Esophagus (tissue), 2 donors: ENCODE data around the gene OR6C76. TPM values are rescaled to one million over a fixed set of nuclear protein-coding genes. Genes with fewer than 3 reads are reported as not detected.
"Not testable (repeated sequence)": the region's sequence is repeated elsewhere in the genome, so short reads cannot be mapped to it uniquely, and the experiment has no call there.

Experiments
- H3K27ac ChIP-seq, 2 donors: one replicate each; pipeline ENCODE4 v1.5.1; 2013; ENCODE audit warnings: low read depth in 2 of 2, mild to moderate bottlenecking in 2 of 2, inconsistent platforms in 1 of 2, low read length in 1 of 2, moderate library complexity in 1 of 2
- H3K27me3 ChIP-seq, 2 donors: one replicate each; pipeline ENCODE4 v1.6.1; 2013; ENCODE audit warnings: low read length in 2 of 2, control low read depth in 1 of 2, mild to moderate bottlenecking in 1 of 2; ENCODE audit not compliant: insufficient read depth in 2 of 2, control insufficient read depth in 1 of 2
- H3K36me3 ChIP-seq, 2 donors: one replicate each; pipeline ENCODE4 v1.6.1; 2013; ENCODE audit warnings: low read length in 1 of 2; ENCODE audit not compliant: control insufficient read depth in 2 of 2, insufficient read depth in 2 of 2
- H3K4me1 ChIP-seq, 2 donors: one replicate each; pipeline ENCODE4 v1.6.1; 2013; ENCODE audit warnings: low read length in 1 of 2; ENCODE audit not compliant: control insufficient read depth in 2 of 2, insufficient read depth in 2 of 2
- H3K4me3 ChIP-seq, 2 donors: one replicate each; pipeline ENCODE4 v1.5.1; 2013; ENCODE audit warnings: low read length in 2 of 2, mild to moderate bottlenecking in 2 of 2, low read depth in 1 of 2, moderate library complexity in 1 of 2
- H3K9me3 ChIP-seq, 2 donors: one replicate each; pipeline ENCODE4 v1.6.1; 2013; ENCODE audit warnings: mild to moderate bottlenecking in 2 of 2, low read depth in 1 of 2, low read length in 1 of 2, moderate library complexity in 1 of 2; ENCODE audit not compliant: control insufficient read depth in 2 of 2, insufficient read depth in 1 of 2
- WGBS, 2 donors: extraction: QIAGEN DNeasy Blood & Tissue Kit; methylation state at CpG; one replicate each; pipeline ENCODE4 v1.1.7; 2013; 5-methylcytosine and 5-hydroxymethylcytosine counted together
- polyA plus RNA-seq, 2 donors: library from polyadenylated mRNA; stranded (reverse); fragments of 200-250 nt; gene quantifications; one replicate each; pipeline ENCODE4 v1.2.3, GENCODE V29; 2013
- donor health status: healthy with polysubstance abuse.
- donor health status: Bipolar disorder and iron deficiency.

Gene OR6C76
- not detected for polyA plus RNA-seq

DNA sequence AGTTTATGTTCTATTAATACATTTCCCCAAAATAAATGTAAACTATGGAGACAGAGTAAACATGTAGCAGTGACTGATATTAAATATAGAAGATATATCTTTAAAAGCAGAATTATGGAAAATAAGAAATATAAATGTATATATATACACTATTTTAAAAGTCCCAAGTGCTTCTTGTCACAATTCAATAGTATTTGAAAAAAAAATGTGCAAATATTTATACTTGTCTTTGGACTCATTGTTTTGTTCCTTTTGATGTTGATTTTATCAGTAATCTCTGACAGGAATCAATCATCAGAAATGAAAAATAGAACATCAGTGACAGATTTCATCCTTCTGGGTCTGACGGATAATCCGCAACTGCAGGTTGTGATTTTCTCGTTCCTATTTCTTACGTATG lies at the start of gene OR6C76:
Gene OR6C76 (plus strand): TSS at position 301 of the 400 bp plus-strand sequence. CDS start 0 bp downstream, at position 301.
- Histone ChIP-seq H3K36me3 (no peaks in the 10 kb centered on the region), H3K9me3 (no peaks in the 10 kb centered on the region), H3K27ac (no peak within 1 kb of the TSS), H3K4me1 (no peaks in the 10 kb centered on the region), H3K27me3 (no peaks in the 10 kb centered on the region), H3K4me3 (no peak within 1 kb of the TSS)
- WGBS, 2 donors = 62 to 69% methylated on average over 4 of the region's 4 CpGs

DNA sequence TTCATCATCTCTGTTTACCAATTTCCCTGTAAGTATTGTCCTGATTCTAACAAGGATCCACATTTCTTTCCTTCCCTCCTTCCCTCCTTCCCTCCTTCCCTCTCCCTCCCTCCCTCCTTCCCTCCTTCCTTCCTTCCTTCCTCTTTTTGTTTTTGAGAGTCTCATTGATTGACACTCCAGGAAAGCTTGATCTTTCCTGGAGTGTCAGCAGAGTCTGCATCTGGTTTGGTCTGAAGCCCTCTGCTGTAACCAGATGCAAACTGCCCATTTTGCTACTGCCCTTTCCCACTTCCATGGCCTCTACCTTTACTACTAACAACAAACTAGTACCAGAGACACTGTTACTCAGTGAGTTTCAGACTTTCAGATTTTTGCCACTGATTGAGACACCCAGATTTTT lies 40.2 kb upstream of the OR6C76 start:
- Histone ChIP-seq H3K36me3 (no peaks in the 10 kb centered on the region), H3K27ac (no peak overlapping the region), H3K9me3 (no peaks in the 10 kb centered on the region), H3K4me3 (no peak overlapping the region), H3K27me3 (no peaks in the 10 kb centered on the region), H3K4me1 (no peaks in the 10 kb centered on the region)

DNA sequence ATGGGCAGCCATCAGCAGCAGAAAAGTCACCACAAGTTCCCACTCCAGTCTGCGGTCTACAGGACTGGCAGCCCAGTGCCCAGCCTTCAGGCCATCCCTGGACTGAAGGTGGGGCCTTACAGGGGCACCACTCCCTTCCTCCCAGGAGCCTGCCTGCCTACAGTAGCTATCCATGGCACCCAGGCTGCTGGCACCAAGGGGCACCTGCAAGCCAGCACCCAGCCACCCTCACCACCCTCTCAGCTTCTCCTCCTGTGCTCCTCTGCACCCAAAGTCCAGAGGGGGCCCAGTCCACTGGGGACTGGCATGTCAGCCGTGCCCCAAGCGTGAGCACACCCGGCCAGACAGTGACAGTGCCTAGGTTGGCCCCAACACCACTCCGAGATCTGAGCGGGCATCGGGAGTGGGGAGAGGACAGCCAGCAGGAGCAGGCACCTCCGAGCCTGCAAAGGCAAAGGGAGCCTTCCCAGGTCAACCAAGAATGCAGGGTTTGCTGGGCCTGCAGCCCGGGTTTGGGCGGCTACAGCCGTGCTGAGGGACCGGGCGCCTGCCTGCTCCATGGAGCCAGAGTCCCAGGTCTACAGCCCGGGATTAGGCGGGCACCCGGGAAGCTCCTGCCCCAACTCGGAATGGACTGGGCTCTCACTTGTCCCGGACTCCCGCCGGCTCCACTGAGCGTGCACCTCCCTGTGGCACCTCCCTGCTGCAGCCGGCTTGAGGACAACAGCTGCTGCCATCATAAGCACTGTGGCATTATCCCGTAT lies 33.8 kb upstream of the OR6C76 start:
- H3K27ac ChIP-seq = no peak overlapping the region
- no peaks in the 10 kb centered on the region for H3K4me1 ChIP-seq
- no peaks in the 10 kb centered on the region for H3K27me3 ChIP-seq
- WGBS, 2 donors = 89 to 92% methylated on average over 23 of the region's 23 CpGs
- H3K4me3 ChIP-seq = no peak overlapping the region
- no peaks in the 10 kb centered on the region for H3K9me3 ChIP-seq
- no peaks in the 10 kb centered on the region for H3K36me3 ChIP-seq

DNA sequence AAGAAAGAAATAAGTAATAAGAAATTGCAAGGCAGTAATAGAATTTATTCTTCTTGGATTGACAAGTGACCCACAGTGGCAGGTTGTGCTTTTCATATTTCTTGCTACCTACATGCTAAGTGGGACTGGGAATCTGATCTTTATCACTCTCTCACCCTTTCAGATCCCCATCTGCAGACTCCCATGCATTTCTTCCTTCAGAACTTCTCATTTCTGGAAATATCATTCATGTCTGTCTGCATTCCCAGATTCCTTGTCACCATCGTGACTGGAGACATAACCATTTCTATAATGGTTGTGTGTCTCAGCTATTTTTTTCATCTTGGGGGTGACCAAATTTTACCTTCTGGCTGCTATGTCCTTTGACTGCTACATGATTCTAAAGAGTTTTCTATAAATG lies 29.7 kb upstream of the OR6C76 start:
- Histone ChIP-seq H3K27ac (no peak overlapping the region), H3K27me3 (no peaks in the 10 kb centered on the region), H3K9me3 (no peaks in the 10 kb centered on the region), H3K36me3 (no peaks in the 10 kb centered on the region), H3K4me3 (no peak overlapping the region), H3K4me1 (no peaks in the 10 kb centered on the region)
- WGBS, 2 donors = 82 to 94% methylated on average over 1 of the region's 1 CpG

DNA sequence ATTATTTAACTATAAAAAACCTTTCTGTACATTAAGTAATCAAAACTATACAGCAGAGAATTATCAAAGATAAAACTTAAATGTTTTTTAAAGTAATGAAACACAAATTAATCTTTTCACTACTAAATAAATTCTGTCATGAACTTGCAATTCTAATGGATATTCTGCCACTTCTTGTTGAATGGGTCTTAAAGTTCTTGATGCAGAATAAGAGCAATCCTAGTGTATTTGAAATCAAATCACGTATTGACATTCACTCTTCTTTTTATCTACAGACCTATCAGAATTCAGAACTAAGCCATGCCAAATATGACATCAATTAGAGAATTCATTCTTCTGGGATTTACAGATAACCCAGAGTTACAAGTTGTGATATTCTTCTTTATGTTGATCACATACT lies 25.8 kb upstream of the OR6C76 start, which contains the start of gene OR6C65:
Gene OR6C65 (plus strand): TSS at position 301 of the 400 bp plus-strand sequence. CDS start 0 bp downstream, at position 301.
- WGBS, 2 donors = 84 to 90% methylated on average over 1 of the region's 1 CpG
- H3K4me1 ChIP-seq = no peaks in the 10 kb centered on the region
- no peaks in the 10 kb centered on the region for H3K9me3 ChIP-seq
- H3K27me3 ChIP-seq = no peaks in the 10 kb centered on the region
- H3K27ac ChIP-seq = no peak within 1 kb of the TSS
- H3K36me3 ChIP-seq = no peaks in the 10 kb centered on the region
- no peak within 1 kb of the TSS for H3K4me3 ChIP-seq

DNA sequence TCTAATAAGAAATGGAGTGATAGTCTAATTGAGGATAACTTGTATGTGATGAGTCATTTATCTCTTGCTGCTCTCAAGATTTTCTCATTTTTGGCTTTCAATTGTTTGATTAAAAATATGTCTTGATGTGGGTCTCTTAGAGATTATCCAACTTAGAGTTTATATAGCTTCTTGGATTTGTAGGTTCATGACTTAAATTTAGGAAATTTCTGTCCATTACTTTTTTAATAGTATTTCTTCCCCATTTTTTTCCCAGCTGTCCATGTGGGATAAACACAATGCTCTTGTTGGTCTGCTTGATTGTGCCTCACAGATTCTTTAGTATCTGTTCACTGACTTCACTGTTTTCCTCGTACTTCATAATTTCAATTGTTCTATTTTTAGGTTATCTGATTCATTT lies 18.2 kb upstream of the OR6C76 start:
- Histone ChIP-seq H3K27ac (no peak overlapping the region), H3K36me3 (no peaks in the 10 kb centered on the region), H3K9me3 (no peaks in the 10 kb centered on the region), H3K4me1 (no peaks in the 10 kb centered on the region), H3K27me3 (no peaks in the 10 kb centered on the region), H3K4me3 (no peak overlapping the region)
- WGBS, 2 donors = 52 to 78% methylated on average over 1 of the region's 1 CpG

DNA sequence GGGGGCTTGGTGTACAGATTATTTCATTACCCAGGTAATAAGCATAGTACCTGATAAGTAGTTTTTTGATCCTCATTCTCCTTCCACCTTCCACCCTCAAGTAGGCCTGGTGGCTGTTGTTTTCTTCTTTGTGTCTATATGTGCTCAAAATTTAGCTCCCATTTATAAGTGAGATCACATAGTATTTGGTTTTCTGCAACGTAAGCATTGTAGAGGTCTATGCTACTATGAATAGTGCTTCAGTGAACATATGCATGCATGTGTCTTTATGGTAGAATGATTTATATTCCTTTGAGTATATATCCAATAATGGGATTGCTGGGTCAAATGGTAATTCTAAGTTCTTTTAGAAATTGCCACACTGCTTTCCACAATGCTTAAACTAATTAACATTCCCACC lies 16.9 kb upstream of the OR6C76 start:
- H3K27ac ChIP-seq, H3K4me3 ChIP-seq, H3K27me3 ChIP-seq, H3K36me3 ChIP-seq, H3K9me3 ChIP-seq, H3K4me1 ChIP-seq: not testable (repeated sequence)
- WGBS, 2 donors = 89 to 95% methylated on average over 1 of the region's 1 CpG

DNA sequence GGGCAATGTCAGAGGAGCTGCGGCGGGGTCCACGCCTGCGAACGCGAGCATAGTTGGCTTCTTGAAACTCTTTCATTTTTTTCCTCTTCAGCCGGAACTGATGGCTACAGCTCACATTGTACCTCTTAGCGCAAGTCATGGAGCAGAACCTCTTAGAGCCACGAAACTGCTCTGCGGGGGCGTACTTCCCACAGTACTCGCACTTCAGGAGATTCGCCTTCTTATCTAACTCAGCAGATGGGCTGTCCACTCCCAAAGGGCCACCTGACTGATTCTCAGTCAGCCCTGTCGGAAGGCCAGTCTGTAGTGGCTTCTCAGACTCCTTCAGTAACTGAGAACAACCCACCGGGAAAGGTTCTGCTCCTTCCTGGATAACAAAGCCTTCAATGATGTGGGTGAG lies 13.9 kb upstream of the OR6C76 start:
- 94 to 95% methylated on average over 15 of the region's 15 CpGs for WGBS, 2 donors
- not testable (repeated sequence) for H3K27ac ChIP-seq, H3K9me3 ChIP-seq, H3K4me3 ChIP-seq, H3K4me1 ChIP-seq, H3K36me3 ChIP-seq, H3K27me3 ChIP-seq

DNA sequence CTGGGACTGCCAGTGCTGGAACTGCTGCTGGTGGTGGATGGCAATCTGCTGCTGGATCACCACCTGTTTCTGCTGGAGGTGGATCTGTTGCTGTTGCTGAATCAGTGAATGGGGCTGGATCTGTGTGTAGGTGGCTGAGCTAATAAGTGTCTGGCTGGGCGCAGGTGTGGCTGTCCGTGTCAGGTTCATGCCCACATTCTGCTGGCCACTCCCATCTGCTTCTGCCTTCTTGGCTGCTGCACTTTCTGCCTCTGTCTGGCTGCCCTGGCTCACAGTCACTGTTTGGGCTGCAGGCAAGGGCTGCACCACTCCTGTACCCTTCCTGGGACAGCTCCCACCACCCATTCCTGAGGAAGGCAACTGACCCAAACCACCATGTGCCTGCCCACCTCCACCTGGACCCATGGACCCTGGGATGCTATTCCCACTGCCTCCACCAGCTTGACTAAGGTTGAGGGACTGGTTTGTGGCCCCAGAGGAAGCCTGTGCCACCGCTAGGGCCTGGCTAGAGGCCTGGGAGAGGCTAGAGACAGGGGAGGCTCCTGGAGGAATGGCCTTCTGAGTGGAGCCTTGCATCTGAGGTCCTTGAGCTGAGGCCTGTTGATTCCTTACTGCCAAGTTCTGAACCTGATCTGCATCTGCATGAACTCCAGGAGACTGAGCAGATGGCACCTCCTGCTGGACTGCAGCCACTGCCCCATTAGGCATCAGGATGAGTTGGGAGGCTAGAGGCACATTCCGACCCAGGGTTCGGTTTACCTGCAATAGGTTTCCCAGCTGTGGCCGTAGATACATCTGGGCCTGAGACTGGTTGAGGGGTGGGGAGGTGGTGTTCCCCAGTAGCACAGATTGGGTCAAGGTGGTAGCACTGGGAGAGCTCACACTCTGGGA lies 12.3 kb upstream of the OR6C76 start:
- H3K36me3 ChIP-seq, H3K4me1 ChIP-seq, H3K27ac ChIP-seq, H3K27me3 ChIP-seq, H3K4me3 ChIP-seq, H3K9me3 ChIP-seq: not testable (repeated sequence)
- 73 to 76% methylated on average over 5 of the region's 6 CpGs for WGBS, 2 donors
